Hepatocyte (in vitro differentiated cells): ENCODE results near the gene OR6J1.

Experiments
- EZH2 ChIP-seq: fragments of 200-600 bp; sonication (generic); IDR thresholded peaks from 2 replicates; pipeline ENCODE4 v1.6.1; 2016; ENCODE audit warnings: antibody characterized with exemption, mild to moderate bottlenecking, borderline replicate concordance
- EZH2phosphoT487 ChIP-seq: fragments of 200-600 bp; sonication (generic); IDR thresholded peaks from one replicate; pipeline ENCODE4 v1.6.1; 2018; ENCODE audit warnings: antibody characterized with exemption, mild to moderate bottlenecking, low read depth, moderate library complexity; ENCODE audit not compliant: unreplicated experiment, severe bottlenecking
- TF ChIP-seq, protein P1 (sequence below): fragments of 200-600 bp; sonication (generic); IDR thresholded peaks from 2 replicates; pipeline ENCODE4 v1.5.1; 2016; ENCODE audit warnings: antibody characterized with exemption, mild to moderate bottlenecking; ENCODE audit not compliant: poor library complexity

DNA sequence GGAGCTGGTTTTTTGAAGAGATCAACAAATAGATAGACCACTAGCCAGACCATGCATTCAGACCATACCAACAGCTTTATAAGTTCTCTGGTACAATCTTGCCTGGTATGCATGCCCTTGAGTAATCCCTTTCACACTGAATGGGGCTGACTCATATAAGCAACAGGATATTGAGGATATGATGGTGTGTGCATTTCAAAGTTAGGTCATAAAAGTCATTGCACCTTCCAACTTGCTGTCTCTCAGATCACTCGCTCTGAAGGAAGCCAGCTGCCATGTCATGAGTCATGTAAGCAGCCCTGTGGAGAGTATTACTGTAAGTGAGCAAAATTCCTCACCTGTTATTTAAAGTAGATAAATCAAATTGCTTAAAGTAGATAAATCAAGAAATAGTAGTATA, 45.0 kb upstream of the OR6J1 start:
- TF ChIP-seq, protein P1, sequence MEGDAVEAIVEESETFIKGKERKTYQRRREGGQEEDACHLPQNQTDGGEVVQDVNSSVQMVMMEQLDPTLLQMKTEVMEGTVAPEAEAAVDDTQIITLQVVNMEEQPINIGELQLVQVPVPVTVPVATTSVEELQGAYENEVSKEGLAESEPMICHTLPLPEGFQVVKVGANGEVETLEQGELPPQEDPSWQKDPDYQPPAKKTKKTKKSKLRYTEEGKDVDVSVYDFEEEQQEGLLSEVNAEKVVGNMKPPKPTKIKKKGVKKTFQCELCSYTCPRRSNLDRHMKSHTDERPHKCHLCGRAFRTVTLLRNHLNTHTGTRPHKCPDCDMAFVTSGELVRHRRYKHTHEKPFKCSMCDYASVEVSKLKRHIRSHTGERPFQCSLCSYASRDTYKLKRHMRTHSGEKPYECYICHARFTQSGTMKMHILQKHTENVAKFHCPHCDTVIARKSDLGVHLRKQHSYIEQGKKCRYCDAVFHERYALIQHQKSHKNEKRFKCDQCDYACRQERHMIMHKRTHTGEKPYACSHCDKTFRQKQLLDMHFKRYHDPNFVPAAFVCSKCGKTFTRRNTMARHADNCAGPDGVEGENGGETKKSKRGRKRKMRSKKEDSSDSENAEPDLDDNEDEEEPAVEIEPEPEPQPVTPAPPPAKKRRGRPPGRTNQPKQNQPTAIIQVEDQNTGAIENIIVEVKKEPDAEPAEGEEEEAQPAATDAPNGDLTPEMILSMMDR = no peak
- TF ChIP-seq EZH2phosphoT487 (no peak), EZH2 (no peak)
